OCI-LY3 (cell line): ENCODE data around the gene NELL2.

ENCODE experiments used
- CTCF ChIP-seq: fragments of 200-600, 300-600 bp; sonication (generic); IDR thresholded peaks from 2 replicates; pipeline ENCODE4 v1.5.1; 2014; ENCODE audit warnings: antibody characterized with exemption, low read length, low read depth
- EZH2phosphoT487 ChIP-seq: fragments of 200-600 bp; shearing (Covaris generic); IDR thresholded peaks from 2 replicates; pipeline ENCODE4 v1.6.1; 2018; ENCODE audit warnings: antibody characterized with exemption, mixed run types, low read depth

- TF ChIP-seq CTCF (no peak), EZH2phosphoT487 (no peak)
Observed at GRCh38 chr12:44507461-44507860, 368.7 kb downstream of the NELL2 start.
